ENCODE results near the gene PRKAG2.
"Not testable (repeated sequence)": the region's sequence is repeated elsewhere in the genome, so short reads cannot be mapped to it uniquely, and the experiment has no call there.

PRKAG2 gene

GRCh38 chr7:151785681-151785965, 91.3 kb downstream of the PRKAG2 start:
- no peak for TF ChIP-seq CTCF (IDR thresholded peaks at IDR 0.05; ENCODE audit: insufficient read depth, low read depth, low read length, missing control alignments)
- no peak overlapping the region for H3K4me3 ChIP-seq (ENCODE audit: low read depth, low read length)
- DNase-seq (ENCODE audit: low read depth), result no peak

DNA sequence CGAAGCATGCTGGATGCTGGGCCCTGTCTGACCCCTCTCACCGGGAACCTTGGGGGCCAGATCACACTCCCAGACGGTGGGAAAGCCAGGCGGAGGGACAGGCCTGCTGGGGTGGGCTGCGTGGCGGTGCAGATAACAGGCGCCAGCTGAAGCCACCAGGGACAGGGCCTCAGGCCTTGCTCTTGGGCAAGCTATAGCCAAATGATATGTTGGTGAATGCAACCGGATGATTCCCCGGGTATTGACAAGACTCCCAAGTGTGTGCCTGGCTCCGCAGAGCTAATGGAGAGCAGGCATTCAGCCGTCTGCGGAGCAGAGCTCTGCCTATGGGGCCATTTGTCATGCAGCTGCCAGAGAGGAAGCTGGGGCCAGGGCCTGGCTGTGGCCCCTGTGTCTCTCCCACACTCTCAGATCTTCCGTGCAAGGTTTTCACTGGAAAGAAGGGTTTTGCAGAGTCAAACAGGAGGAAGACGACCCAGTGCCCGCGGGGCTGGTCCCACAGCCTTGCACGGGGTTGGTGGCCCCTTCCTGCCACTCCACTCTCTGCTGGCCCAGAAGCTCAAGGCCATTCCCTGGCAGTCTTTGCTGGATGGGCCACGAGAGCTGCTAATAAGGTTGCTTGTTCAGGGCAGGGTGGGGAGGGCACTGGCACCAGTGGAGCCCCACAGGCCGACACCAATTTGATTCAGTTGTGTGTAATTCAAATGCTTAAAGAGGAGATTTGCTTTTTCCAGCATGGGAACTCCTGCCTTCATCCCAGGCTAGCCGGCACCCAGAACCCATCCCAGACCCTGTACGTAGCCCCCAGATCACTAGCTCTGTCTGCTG, 91.8 kb downstream of the PRKAG2 start:
- DNase-seq (ENCODE audit: low read depth), result no peak
- no peak for TF ChIP-seq CTCF (IDR thresholded peaks at IDR 0.05; ENCODE audit: insufficient read depth, low read depth, low read length, missing control alignments)
- no peak overlapping the region for H3K4me3 ChIP-seq (ENCODE audit: low read depth, low read length)

- TF ChIP-seq CTCF (IDR thresholded peaks at IDR 0.05; ENCODE audit: insufficient read depth, low read depth, low read length, missing control alignments), result no peak
- DNase-seq (ENCODE audit: low read depth), result no peak
- H3K4me3 ChIP-seq (ENCODE audit: low read depth, low read length), result no peak overlapping the region
Measured at GRCh38 chr7:151783958-151784575, 92.8 kb downstream of the PRKAG2 start.

- DNase-seq (ENCODE audit: low read depth), result peak; percentile 73
- TF ChIP-seq CTCF (IDR thresholded peaks at IDR 0.05; ENCODE audit: insufficient read depth, low read depth, low read length, missing control alignments), result peak; percentile 90
- H3K4me3 ChIP-seq (ENCODE audit: low read depth, low read length), result no peak overlapping the region
Measured at GRCh38 chr7:151782598-151783448, 94.1 kb downstream of the PRKAG2 start.

GRCh38 chr7:151782256-151782597, 94.7 kb downstream of the PRKAG2 start:
- not testable (repeated sequence) for DNase-seq (ENCODE audit: low read depth); H3K4me3 ChIP-seq (ENCODE audit: low read depth, low read length)

DNA sequence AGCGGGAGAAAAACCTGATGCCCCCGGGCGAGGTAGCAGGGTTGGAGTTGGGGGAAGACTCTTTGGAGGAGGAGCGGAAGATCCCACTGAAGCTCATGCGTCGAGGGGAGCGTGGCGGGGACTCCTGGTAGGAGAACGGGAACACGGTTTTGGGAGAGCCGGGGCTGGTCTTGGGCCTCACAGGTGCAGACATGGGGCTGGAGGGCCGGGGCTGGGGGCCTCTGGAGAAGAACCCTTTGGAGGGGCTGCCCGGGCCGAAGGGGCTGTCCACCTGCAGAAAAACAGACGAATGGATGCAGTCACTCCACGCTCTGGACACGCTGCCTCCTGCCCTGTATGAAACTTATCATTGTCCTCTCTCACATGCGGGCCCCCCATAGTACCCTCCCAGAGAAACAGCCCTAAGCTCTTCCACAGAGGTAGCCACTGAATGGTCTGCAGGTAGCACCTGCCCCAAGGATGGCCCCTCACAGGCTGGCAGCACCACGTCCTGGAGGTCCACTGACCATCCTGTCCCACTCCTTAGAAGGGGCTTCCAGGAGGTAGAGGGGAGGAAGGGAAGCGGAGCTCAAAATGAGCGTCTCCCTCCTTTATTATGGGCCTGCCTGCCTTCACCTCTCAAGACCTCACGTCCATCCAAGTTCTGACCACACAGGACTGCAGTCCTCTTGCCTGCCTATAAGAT, 95.6 kb downstream of the PRKAG2 start:
- H3K4me3 ChIP-seq (ENCODE audit: low read depth, low read length), result no peak overlapping the region
- no peak for TF ChIP-seq CTCF (IDR thresholded peaks at IDR 0.05; ENCODE audit: insufficient read depth, low read depth, low read length, missing control alignments)

GRCh38 chr7:151780631-151781030, 96.3 kb downstream of the PRKAG2 start:
- no peak overlapping the region for H3K4me3 ChIP-seq (ENCODE audit: low read depth, low read length)
- TF ChIP-seq CTCF (IDR thresholded peaks at IDR 0.05; ENCODE audit: insufficient read depth, low read depth, low read length, missing control alignments), result no peak
- DNase-seq (ENCODE audit: low read depth), result no peak

More for the DNA sequence above, 95.6 kb downstream of the PRKAG2 start:
- no peak for DNase-seq (ENCODE audit: low read depth)
